NB4 (cell line): Measurements from ENCODE around the gene PIBF1.
A peak's percentile ranks its signal among the peaks of the same experiment; 100 is the strongest.

Experiments
- DNase-seq: peaks from one replicate; pipeline ENCODE4 v3.0.0; 2010; ENCODE audit warnings: low read depth
- H3K4me3 ChIP-seq: one replicate; pipeline ENCODE4 v1.5.1; 2011; ENCODE audit warnings: mild to moderate bottlenecking, low read depth, low read length, moderate library complexity
- MAX ChIP-seq: IDR thresholded peaks from 2 replicates; pipeline ENCODE4 v1.6.1; 2011; ENCODE audit warnings: low read depth, low read length
- MYC ChIP-seq: IDR thresholded peaks from 2 replicates; pipeline ENCODE4 v1.6.1; 2011; ENCODE audit warnings: low read depth, low read length
- POLR2A ChIP-seq: IDR thresholded peaks from 2 replicates; pipeline ENCODE4 v1.6.1; 2011; ENCODE audit warnings: mild to moderate bottlenecking; ENCODE audit not compliant: insufficient read length; ENCODE audit errors: extremely low read depth
- TF ChIP-seq, protein P1 (sequence below): IDR thresholded peaks from one replicate; pipeline ENCODE4 v1.5.1; 2012; ENCODE audit warnings: low read depth, low read length

The PIBF1 gene

GRCh38 chr13:73060251-73061160, 278.6 kb downstream of the PIBF1 start:
- TF ChIP-seq MYC, result no peak
- H3K4me3 ChIP-seq, result peak overlapping the region; percentile 29
- peak; percentile 17 for DNase-seq

DNA sequence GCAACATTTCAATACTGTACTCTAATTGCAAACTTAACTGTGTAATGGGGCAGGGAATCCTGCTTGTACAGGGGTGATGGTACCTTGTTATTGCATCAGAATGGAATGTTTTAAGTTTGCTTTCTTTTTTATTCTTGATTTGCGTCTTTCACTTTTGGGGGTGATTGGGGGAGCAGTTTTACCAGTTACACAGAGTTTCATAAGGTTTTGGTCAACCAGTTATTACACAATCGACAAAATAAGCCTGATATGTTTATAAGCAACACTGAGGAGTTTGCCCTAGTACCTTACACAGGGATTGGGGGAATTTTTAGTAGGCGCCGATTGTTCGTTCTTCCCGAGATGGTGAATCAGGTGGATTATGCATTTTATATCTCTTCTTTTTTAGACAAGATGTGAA, 279.5 kb downstream of the PIBF1 start:
- no peak for TF ChIP-seq MAX
- TF ChIP-seq MYC, result no peak
- TF ChIP-seq, protein P1, sequence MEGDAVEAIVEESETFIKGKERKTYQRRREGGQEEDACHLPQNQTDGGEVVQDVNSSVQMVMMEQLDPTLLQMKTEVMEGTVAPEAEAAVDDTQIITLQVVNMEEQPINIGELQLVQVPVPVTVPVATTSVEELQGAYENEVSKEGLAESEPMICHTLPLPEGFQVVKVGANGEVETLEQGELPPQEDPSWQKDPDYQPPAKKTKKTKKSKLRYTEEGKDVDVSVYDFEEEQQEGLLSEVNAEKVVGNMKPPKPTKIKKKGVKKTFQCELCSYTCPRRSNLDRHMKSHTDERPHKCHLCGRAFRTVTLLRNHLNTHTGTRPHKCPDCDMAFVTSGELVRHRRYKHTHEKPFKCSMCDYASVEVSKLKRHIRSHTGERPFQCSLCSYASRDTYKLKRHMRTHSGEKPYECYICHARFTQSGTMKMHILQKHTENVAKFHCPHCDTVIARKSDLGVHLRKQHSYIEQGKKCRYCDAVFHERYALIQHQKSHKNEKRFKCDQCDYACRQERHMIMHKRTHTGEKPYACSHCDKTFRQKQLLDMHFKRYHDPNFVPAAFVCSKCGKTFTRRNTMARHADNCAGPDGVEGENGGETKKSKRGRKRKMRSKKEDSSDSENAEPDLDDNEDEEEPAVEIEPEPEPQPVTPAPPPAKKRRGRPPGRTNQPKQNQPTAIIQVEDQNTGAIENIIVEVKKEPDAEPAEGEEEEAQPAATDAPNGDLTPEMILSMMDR, result no peak
- TF ChIP-seq POLR2A, result no peak
- no peak overlapping the region for H3K4me3 ChIP-seq
- peak; percentile 21 for DNase-seq

DNA sequence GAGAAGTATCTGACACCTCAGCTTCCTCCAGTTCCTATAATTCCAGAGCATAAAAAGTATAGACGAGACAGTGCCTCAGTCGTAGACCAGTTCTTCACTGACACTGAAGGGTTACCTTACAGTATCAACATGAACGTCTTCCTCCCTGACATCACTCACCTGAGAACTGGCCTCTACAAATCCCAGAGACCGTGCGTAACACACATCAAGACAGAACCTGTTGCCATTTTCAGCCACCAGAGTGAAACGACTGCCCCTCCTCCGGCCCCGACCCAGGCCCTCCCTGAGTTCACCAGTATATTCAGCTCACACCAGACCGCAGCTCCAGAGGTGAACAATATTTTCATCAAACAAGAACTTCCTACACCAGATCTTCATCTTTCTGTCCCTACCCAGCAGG, 279.9 kb downstream of the PIBF1 start:
- DNase-seq, result no peak
- no peak overlapping the region for H3K4me3 ChIP-seq
- TF ChIP-seq MAX (no peak), MYC (no peak)

GRCh38 chr13:73062468-73062867, 280.5 kb downstream of the PIBF1 start:
- TF ChIP-seq MYC (no peak), MAX (no peak), POLR2A (no peak)
- no peak overlapping the region for H3K4me3 ChIP-seq
- no peak for DNase-seq

GRCh38 chr13:73063166-73063565, 281.2 kb downstream of the PIBF1 start:
- DNase-seq, result no peak
- H3K4me3 ChIP-seq, result no peak overlapping the region
- TF ChIP-seq POLR2A, result no peak
- TF ChIP-seq, protein P1, result no peak
- no peak for TF ChIP-seq MAX
- TF ChIP-seq MYC, result no peak

DNA sequence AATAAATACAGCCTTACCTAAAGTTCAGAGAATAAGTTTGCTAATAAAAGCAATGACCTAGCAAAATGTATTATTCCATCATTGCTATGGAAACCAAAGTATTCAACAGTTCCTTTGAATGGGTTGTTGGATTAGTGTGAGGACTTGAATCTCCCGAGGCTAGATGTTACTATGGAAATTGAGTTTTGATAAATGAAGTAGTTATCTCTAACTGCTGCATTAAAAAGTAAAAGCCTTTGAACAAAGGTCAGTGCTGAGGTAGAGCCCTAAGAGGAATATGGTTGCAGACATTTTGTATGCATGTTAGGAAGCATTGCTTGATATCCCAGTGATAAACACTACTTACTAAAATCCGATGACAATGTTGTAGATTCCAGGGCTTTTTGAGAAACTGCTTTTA, 283.1 kb downstream of the PIBF1 start:
- DNase-seq, result no peak
- no peak overlapping the region for H3K4me3 ChIP-seq
- TF ChIP-seq MYC (no peak), MAX (no peak), POLR2A (no peak)
- TF ChIP-seq, protein P1, result no peak

GRCh38 chr13:73065665-73066340, 283.9 kb downstream of the PIBF1 start:
- TF ChIP-seq MYC (no peak), POLR2A (no peak), MAX (no peak)
- TF ChIP-seq, protein P1, result no peak
- H3K4me3 ChIP-seq, result no peak overlapping the region
- DNase-seq, result no peak
